ENCODE results near the gene SSB.

- TF ChIP-seq CTCF (IDR thresholded peaks at IDR 0.05) (no peak), POLR2A (IDR thresholded peaks at IDR 0.05) (no peak), EP300 (IDR thresholded peaks at IDR 0.05) (no peak)
These were observed 41.5 kb downstream of the SSB start for GRCh38 chr2:169839954-169840746.
